ENCODE data around the gene GGACT.

Gene GGACT

GRCh38 chr13:100549316-100549715, 39.3 kb downstream of the GGACT start:
- no peak for DNase-seq (ENCODE audit: low read depth in 2 of 2)

GRCh38 chr13:100547791-100548201, 40.8 kb downstream of the GGACT start:
- DNase-seq (ENCODE audit: low read depth in 2 of 2) = no peak

DNA sequence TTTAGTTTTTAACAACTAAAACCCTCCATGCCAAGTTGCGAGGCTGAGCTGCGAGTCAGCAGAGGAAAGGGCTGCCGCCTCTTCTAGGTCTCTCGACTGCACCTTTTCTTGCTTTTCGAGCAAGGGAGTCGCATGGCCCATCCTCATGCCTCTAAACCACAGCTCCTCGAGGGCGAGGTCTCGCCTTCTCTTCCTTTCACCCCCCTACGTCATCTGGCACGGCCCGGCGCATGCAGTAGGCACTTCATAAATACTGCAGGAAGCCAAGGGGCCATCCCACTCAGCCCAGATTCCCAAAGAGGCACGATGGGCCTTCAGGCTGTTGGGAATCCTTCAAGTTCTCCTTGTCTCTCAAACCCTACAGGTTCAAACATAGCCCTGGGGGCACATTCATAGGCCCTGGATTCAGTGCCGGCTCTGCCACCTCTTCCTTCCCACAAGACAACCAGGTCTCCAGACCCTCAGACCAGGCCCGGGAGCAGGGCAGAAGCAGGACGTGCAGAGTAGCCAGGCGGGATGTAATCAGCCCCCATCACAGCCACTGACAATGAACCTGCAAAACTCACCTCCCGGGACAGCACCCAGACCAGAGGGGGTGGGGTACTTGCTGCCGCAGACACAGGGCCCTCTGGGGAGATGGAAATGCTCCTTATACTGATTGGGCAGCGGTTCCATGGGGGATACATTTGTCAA, 41.7 kb downstream of the GGACT start:
- no peak for DNase-seq (ENCODE audit: low read depth in 2 of 2)

GRCh38 chr13:100545684-100546061, 42.9 kb downstream of the GGACT start:
- DNase-seq (ENCODE audit: low read depth in 2 of 2) = no peak

DNA sequence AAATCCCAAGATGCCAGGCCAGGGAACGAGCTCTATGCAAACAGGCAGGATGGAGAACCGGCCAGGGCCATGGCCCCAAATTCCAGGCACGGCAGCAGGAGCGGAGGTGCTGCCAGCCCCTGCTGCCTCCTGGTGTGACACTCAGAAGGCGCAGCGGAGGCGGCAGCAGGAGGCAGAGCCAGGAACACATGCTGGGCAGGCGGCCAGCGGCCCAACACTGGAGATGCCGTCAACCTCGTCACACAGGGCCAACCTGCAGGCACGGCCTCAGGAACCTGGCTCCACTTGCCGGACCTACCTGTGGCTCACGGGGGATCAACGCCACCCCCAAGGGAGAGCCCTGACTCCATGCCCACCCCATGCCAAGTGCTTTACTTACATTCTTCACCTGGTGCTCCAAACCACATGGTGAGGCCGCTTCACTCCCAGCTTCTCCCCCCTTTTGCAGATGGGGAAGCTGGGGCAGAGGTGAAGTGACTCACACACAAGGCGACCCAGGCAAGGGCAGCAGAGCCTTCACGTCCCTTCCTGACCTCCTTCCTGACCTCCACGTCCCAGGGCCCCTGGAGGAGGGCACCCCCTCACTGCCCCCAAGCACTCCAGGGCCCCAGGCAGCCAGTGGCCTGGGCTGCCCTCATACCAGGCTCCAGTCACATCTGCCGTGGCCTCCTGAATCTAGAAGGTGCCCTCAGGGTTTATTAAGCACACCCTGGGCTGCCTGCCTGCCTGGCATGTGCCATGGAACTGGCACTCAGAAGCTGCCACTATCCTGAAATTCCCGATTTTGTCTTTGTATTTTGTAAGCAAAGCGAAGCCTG, 43.5 kb downstream of the GGACT start:
- DNase-seq (ENCODE audit: low read depth in 2 of 2) = no peak

- DNase-seq (ENCODE audit: low read depth in 2 of 2) = no peak
These were observed 44.6 kb downstream of the GGACT start for GRCh38 chr13:100543872-100544602.

DNA sequence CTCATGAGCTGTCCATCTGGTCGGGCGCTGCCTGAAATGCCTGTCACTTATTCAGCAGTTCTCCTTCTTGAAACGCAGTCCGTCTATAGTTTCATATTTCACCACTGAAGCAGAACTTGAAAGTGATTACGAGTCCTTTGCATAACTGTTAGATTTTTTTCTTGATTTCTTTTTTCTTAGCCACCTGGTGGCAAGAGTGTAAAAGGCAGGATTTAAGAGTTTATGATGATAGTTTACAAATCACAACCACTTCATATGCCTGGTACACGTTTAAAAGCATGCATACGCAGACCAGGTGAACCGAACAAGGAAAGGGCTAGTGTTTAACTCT, 45.8 kb downstream of the GGACT start:
- peak; percentile 17 to 33 for DNase-seq (ENCODE audit: low read depth in 2 of 2)

DNA sequence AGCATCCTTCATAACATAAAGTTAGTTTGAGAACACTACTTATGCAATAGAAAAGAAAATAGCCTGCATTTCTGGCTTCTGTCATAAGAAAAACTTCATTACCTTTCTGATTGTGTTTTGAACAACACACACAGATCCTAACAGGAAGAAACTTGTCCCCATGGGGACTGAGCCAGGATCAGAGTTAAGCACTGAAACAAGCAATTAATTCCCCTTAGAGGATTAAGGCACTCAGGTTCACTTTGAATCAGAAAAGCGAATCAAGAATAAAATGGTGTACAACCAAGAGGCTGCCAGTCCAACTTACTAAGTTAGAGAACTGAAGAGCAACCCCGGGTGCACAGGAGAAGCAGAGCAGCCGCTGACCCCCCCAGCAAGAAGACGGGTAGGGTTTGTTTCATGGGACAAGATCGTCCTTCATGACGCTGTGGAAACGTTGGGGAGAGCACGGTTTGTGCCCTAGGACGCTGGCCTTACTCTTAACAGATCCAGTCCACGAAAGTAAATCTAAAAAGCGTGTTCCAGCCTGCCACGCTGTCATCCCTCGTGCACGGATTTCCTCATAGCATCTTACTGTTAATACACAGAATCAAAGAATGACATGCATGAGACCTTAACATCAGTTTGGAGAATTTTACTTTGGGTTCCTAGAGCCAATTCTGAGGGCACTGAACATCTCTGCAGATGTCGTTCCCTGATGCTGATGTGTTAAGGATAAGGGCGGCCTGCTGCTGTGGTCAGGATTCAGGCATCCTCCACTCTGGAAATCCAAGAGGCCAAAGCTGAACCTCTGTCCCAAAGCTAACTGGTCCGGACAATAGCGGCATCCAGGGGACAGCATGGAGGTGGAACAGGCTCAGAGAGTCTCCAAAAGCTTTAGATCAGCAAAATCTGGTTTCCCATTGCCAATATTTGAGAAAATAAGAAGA, 46.4 kb downstream of the GGACT start:
- DNase-seq (ENCODE audit: low read depth in 2 of 2) = no peak

DNA sequence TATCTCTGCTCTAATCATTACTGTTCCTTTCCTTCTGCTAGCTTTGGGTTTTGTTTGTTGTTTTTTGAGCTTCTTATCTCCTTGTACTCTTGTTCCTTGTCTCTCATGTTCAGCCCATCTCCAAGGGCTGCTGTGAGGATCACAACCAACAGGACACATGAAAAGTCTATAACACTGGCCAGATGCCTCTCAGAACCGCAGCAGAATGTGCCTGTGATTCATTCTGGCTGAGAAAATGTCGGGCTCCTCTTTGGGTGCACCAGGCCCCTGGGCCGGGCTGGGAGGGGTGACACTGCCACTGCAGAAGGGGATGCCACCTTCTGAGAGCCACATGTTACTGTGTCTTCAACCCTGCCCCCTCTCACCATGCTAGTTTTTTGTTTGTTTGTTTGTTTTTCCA, 48.0 kb downstream of the GGACT start:
- no peak for DNase-seq (ENCODE audit: low read depth in 2 of 2)

DNA sequence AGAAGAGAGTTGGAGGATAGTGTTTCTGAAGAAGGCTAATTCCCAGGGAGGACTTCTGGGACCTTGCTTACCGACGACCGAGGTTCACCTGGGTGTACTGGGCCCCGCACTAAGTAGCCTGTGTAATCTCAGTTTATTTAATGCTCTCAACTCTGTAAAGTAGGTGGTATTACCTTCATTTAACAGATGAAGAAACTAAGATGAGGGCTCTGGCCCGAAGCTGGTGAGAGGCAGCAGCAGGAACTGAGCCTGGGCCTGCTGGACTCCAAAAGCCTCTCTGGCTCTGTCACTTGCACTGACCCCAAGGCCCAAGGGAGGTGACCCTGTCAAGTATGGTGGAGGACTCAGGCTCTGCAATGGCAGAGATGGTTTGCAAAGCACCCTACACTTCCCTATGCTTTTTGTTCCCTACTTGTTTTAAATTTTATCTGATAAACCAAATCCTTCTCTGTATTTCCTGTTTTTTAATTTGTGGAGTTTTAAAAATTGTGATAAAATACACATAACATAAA, 50.6 kb downstream of the GGACT start:
- no peak for DNase-seq (ENCODE audit: low read depth in 2 of 2)

GRCh38 chr13:100537486-100537885, 51.1 kb downstream of the GGACT start:
- DNase-seq (ENCODE audit: low read depth in 2 of 2) = no peak

GRCh38 chr13:100536643-100537180, 51.9 kb downstream of the GGACT start:
- no peak for DNase-seq (ENCODE audit: low read depth in 2 of 2)

GRCh38 chr13:100535426-100536135, 53.0 kb downstream of the GGACT start:
- no peak for DNase-seq (ENCODE audit: low read depth in 2 of 2)

- DNase-seq (ENCODE audit: low read depth in 2 of 2) = no peak
These were observed 53.7 kb downstream of the GGACT start for GRCh38 chr13:100534911-100535310.

GRCh38 chr13:100534147-100534843, 54.3 kb downstream of the GGACT start:
- no peak for DNase-seq (ENCODE audit: low read depth in 2 of 2)

- DNase-seq (ENCODE audit: low read depth in 2 of 2) = no peak
These were observed 55.0 kb downstream of the GGACT start for GRCh38 chr13:100533588-100534041.

- DNase-seq (ENCODE audit: low read depth in 2 of 2) = no peak
These were observed 55.7 kb downstream of the GGACT start for GRCh38 chr13:100532836-100533435.

DNA sequence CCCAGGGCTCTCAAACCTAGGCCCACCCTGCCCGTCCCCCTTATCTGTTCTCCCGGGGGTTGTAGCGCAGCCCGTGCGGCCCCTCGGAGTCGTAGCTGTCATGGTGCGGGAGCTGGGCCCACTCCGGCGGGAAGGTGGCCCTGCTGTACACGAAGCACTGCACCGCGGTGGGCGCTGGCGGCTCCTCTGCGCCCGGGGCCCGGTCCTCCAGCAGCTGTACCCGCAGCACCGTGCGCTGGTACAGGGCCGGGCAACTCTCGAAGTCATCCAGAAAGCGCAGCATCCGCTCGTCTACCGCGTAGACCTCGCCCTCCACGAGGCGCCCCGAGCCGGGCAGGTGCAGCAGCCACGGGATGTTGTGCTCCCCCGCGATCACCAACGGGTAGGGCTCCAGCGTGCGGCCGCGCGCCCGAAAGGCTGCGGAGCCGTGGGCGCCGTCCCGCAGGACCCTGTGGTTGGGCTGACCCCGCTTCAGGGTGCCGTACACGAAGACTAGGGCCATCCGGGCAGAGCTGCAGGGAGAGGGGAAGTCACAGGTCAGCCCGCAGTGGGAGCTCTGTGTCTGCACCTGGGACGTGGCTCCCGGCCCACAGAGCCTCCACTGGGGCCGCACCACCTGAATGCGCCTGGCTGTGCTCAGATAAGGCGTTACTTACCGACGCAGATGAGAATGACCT, 56.4 kb downstream of the GGACT start:
- no peak for DNase-seq (ENCODE audit: low read depth in 2 of 2)

Measured in fibroblast of skin of left biceps (primary cell).